GM12878 (cell line): ENCODE results near the gene TIMM9. TPM values are rescaled to one million over a fixed set of nuclear protein-coding genes. Genes with fewer than 3 reads are reported as not detected.
A peak's percentile ranks its signal among the peaks of the same experiment; 100 is the strongest.

Experiments used
- ATF7 ChIP-seq: fragments of 450-650 bp; IDR thresholded peaks from 2 replicates; pipeline ENCODE4 v1.6.1; 2016; ENCODE audit warnings: low read depth, mild to moderate bottlenecking
- BCLAF1 ChIP-seq: fragments of 450-650 bp; IDR thresholded peaks from 2 replicates; pipeline ENCODE4 v1.6.1; 2017; ENCODE audit warnings: antibody characterized with exemption, mild to moderate bottlenecking, moderate library complexity
- CBX3 ChIP-seq: fragments of 200-600 bp; sonication (generic); IDR thresholded peaks from 2 replicates; pipeline ENCODE4 v1.6.1; 2016; ENCODE audit warnings: low read depth, borderline replicate concordance
- CHD2 ChIP-seq: IDR thresholded peaks from 2 replicates; pipeline ENCODE4 v1.6.1; 2011; ENCODE audit warnings: low read depth, low read length, improper control_type of control experiment, borderline replicate concordance
- ESRRA ChIP-seq: IDR thresholded peaks from 2 replicates; pipeline ENCODE4 v1.6.1; 2012; ENCODE audit warnings: mild to moderate bottlenecking, low read length, improper control_type of control experiment
- FOXM1 ChIP-seq: IDR thresholded peaks from 2 replicates; pipeline ENCODE4 v1.6.1; 2012; ENCODE audit warnings: low read depth, mild to moderate bottlenecking, inconsistent platforms, low read length, moderate library complexity
- HDGF ChIP-seq: fragments of 450-650 bp; IDR thresholded peaks from 2 replicates; pipeline ENCODE4 v1.6.1; 2016; ENCODE audit warnings: antibody characterized with exemption
- KDM1A ChIP-seq: fragments of 200-600 bp; sonication (generic); IDR thresholded peaks from 2 replicates; pipeline ENCODE4 v1.6.1; 2016; ENCODE audit warnings: borderline replicate concordance
- MLLT1 ChIP-seq: fragments of 450-650 bp; IDR thresholded peaks from 2 replicates; pipeline ENCODE4 v1.6.1; 2016; ENCODE audit warnings: mild to moderate bottlenecking
- MYB ChIP-seq: fragments of 150-350 bp; IDR thresholded peaks from 2 replicates; pipeline ENCODE4 v1.6.1; 2014; ENCODE audit warnings: mild to moderate bottlenecking, low read depth, low read length, borderline replicate concordance
- NR2F1 ChIP-seq: fragments of 450-650 bp; conservative IDR thresholded peaks from 2 replicates; pipeline ENCODE4 v1.6.1; 2017; ENCODE audit warnings: mild to moderate bottlenecking
- PAX5 ChIP-seq: IDR thresholded peaks from 2 replicates; pipeline ENCODE4 v1.6.1; 2011; ENCODE audit warnings: low read depth, low read length, borderline replicate concordance
- PAX8 ChIP-seq: fragments of 450-650 bp; IDR thresholded peaks from 2 replicates; pipeline ENCODE4 v1.6.1; 2017; ENCODE audit warnings: mild to moderate bottlenecking, moderate library complexity
- RBBP5 ChIP-seq: fragments of 200-600 bp; sonication (generic); conservative IDR thresholded peaks from 2 replicates; pipeline ENCODE4 v1.6.1; 2016
- RELB ChIP-seq: fragments of 450-650 bp; IDR thresholded peaks from 2 replicates; pipeline ENCODE4 v1.6.1; 2017; ENCODE audit warnings: low read depth, mild to moderate bottlenecking, moderate library complexity
- RFX5 ChIP-seq: IDR thresholded peaks from 2 replicates; pipeline ENCODE4 v1.6.1; 2011; ENCODE audit warnings: low read depth, low read length, improper control_type of control experiment
- SKIL ChIP-seq: fragments of 450-650 bp; IDR thresholded peaks from 2 replicates; pipeline ENCODE4 v1.6.1; 2017; ENCODE audit warnings: mild to moderate bottlenecking, low read depth, inconsistent platforms; ENCODE audit not compliant: poor library complexity, severe bottlenecking
- SMAD5 ChIP-seq: IDR thresholded peaks from 2 replicates; pipeline ENCODE4 v1.6.1; 2016; ENCODE audit warnings: antibody characterized with exemption, low read depth
- SREBF2 ChIP-seq: IDR thresholded peaks from 2 replicates; pipeline ENCODE4 v1.6.1; 2012; ENCODE audit warnings: mild to moderate bottlenecking, low read length
- TAF1 ChIP-seq: IDR thresholded peaks from 2 replicates; pipeline ENCODE4 v1.6.1; 2011; ENCODE audit warnings: mild to moderate bottlenecking, low read depth, low read length, borderline replicate concordance
- TARDBP ChIP-seq: IDR thresholded peaks from 2 replicates; pipeline ENCODE4 v1.6.1; 2016; ENCODE audit warnings: borderline replicate concordance
- USF1 ChIP-seq: IDR thresholded peaks from 2 replicates; pipeline ENCODE4 v1.6.1; 2011; ENCODE audit warnings: borderline replicate concordance, low read depth, mild to moderate bottlenecking, moderate library complexity, mixed read lengths, low read length; ENCODE audit not compliant: insufficient read depth; ENCODE audit errors: extremely low read length
- WRNIP1 ChIP-seq: IDR thresholded peaks from 2 replicates; pipeline ENCODE4 v1.6.1; 2011; ENCODE audit warnings: low read depth, low read length, improper control_type of control experiment, borderline replicate concordance
- ZNF217 ChIP-seq: fragments of 450-650 bp; IDR thresholded peaks from 2 replicates; pipeline ENCODE4 v1.6.1; 2017; ENCODE audit warnings: antibody characterized with exemption, mild to moderate bottlenecking
- polyA plus RNA-seq, 11 experiments: library from polyadenylated mRNA; depleted of rRNA in 4 of 11; unstranded in 6 of 11; stranded (reverse) in 5 of 11; fragments of >200 nt; fragmentation: Nextera tagmentation in 4 of 11; fragmentation: Illumina TruSeq in 1 of 11; extraction: Ambion mirVana in 4 of 11; extraction: Trizol in 1 of 11; gene quantifications; 1 replicate in 1 of 11; 2 replicates in 10 of 11; pipeline versions ENCODE4 v1.2.1 to v1.2.3, GENCODE V29; 2011 to 2016; ENCODE audit warnings: inconsistent platforms in 2 of 11, missing spikeins in 2 of 11, low read depth in 1 of 11
- total RNA-seq, 4 experiments: library from RNA; depleted of rRNA in 3 of 4; stranded (reverse); fragments of >200 nt in 3 of 4; fragmentation: Illumina TruSeq in 1 of 4; extraction: Trizol in 1 of 4; gene quantifications; 2 replicates each; pipeline versions ENCODE4 v1.2.1 to v1.2.3, GENCODE V29; 2013 to 2021

TIMM9 gene
- total and polyA plus RNA-seq, 10 of the 15 experiments (the other 5 are each of a cell fraction or from before 2014, with no cell fraction given) = 36.6 to 116 (median 62.0) TPM

GRCh38 chr14:58426670-58427280 is 556 bp downstream of the TIMM9 start (continued):
- no peak for TF ChIP-seq FOXM1
- no peak for TF ChIP-seq HDGF
- TF ChIP-seq SKIL = no peak
- no peak for TF ChIP-seq ESRRA
- no peak for TF ChIP-seq RBBP5
- TF ChIP-seq USF1 = peak; percentile 76
- no peak for TF ChIP-seq BCLAF1
- no peak for TF ChIP-seq RFX5
- TF ChIP-seq PAX5 = no peak
- no peak for TF ChIP-seq ATF7
- no peak for TF ChIP-seq WRNIP1
- 0 out of 2 replicates have a peak, but pooled peaks have one; percentile 48 for TF ChIP-seq SMAD5
- no peak for TF ChIP-seq SREBF2
- no peak for TF ChIP-seq MYB
- TF ChIP-seq RELB = no peak
- TF ChIP-seq TAF1 = peak; percentile 37; the same call in 1 of the 2 replicates
- TF ChIP-seq ZNF217 = no peak
- TF ChIP-seq MLLT1 = no peak
- no peak for TF ChIP-seq CHD2
- TF ChIP-seq NR2F1 = 0 out of 2 replicates have a peak, but pooled peaks have one; percentile 10
- no peak for TF ChIP-seq PAX8
- TF ChIP-seq TARDBP = no peak
- no peak for TF ChIP-seq KDM1A
- no peak for TF ChIP-seq CBX3
